Endothelial cell of umbilical vein (primary cell): ENCODE results near the gene CAPG. TPM values are rescaled to one million over a fixed set of nuclear protein-coding genes. Genes with fewer than 3 reads are reported as not detected.

Source experiments
- BruUV-seq: library from RNA; stranded (reverse); fragments of 400-500 nt; replicated peaks from 2 replicates; lab custom pipeline; 2021; lab: Mats Ljungman, UMichigan
- CTCF ChIA-PET: fragments of 300-600, 350-600 bp; sonication (Branson Sonifier 250); formaldehyde crosslinking; loops from one replicate; lab custom pipeline; 2021; ENCODE audit warnings: antibody characterized with exemption, inconsistent platforms; lab: Charles Lee
- POLR2A ChIA-PET: fragments of 300-600, 350-600 bp; sonication (Branson Sonifier 250); formaldehyde crosslinking; loops from one replicate; lab custom pipeline; 2021; ENCODE audit warnings: antibody characterized with exemption, inconsistent platforms; lab: Charles Lee
- DNase-seq: peaks from one replicate; pipeline ENCODE4 v3.0.0-alpha.2; 2011; ENCODE audit warnings: low read depth, low spot score
- FAIRE-seq: peaks from 2 replicates; lab custom pipeline; 2011; peaks lifted over from hg19 to GRCh38; lab: Jason Lieb, UNC
- H2AFZ ChIP-seq: 2 replicates; pipeline ENCODE4 v1.6.0; 2012; ENCODE audit warnings: low read depth, low read length, control low read depth, inconsistent platforms
- H3K27ac ChIP-seq: 2 replicates; pipeline ENCODE4 v1.5.1; 2011; ENCODE audit warnings: low read depth, mild to moderate bottlenecking, control low read depth, low read length, moderate library complexity; ENCODE audit not compliant: insufficient read depth
- H3K27me3 ChIP-seq, 2 experiments: 2 replicates each; pipeline versions ENCODE4 v1.6.0 to v1.6.1; 2011; ENCODE audit warnings: low read length in 2 of 2, mixed read lengths in 1 of 2; ENCODE audit not compliant: control insufficient read depth in 2 of 2, insufficient read depth in 2 of 2
- H3K36me3 ChIP-seq, 2 experiments: 2 replicates in 1 of 2; 3 replicates in 1 of 2; pipeline ENCODE4 v1.5.1; 2011; ENCODE audit warnings: low read length in 2 of 2, mild to moderate bottlenecking in 1 of 2, moderate library complexity in 1 of 2; ENCODE audit not compliant: control insufficient read depth in 2 of 2, insufficient read depth in 2 of 2; ENCODE audit errors: extremely low read depth in 1 of 2
- H3K4me1 ChIP-seq: 3 replicates; pipeline ENCODE4 v1.5.1; 2011; ENCODE audit warnings: mild to moderate bottlenecking, low read length; ENCODE audit not compliant: control insufficient read depth, insufficient read depth; ENCODE audit errors: extremely low read depth
- H3K4me2 ChIP-seq: 2 replicates; pipeline ENCODE4 v1.6.1; 2011; ENCODE audit warnings: low read length, control low read depth, mixed read lengths; ENCODE audit not compliant: insufficient read depth
- H3K4me3 ChIP-seq, 3 experiments: fragments of 200-600 bp in 1 of 3; sonication (generic), shearing (Covaris generic) in 1 of 3; replicated peaks in 1 of 3; 2 replicates each; pipeline ENCODE4 v1.5.1; 2011 to 2016; ENCODE audit warnings: control low read depth in 3 of 3, low read length in 3 of 3, mild to moderate bottlenecking in 2 of 3, inconsistent platforms in 1 of 3, low read depth in 1 of 3, moderate library complexity in 1 of 3; ENCODE audit not compliant: insufficient read depth in 1 of 3
- H3K79me2 ChIP-seq: 2 replicates; pipeline ENCODE4 v1.6.0; 2012; ENCODE audit warnings: low read length, inconsistent platforms; ENCODE audit not compliant: control insufficient read depth, insufficient read depth
- H3K9ac ChIP-seq: replicated peaks from 2 replicates; pipeline ENCODE3; 2011; ENCODE audit warnings: low read length, control low read depth; ENCODE audit not compliant: insufficient read depth; ENCODE audit errors: extremely low read depth
- H3K9me1 ChIP-seq: replicated peaks from 3 replicates; pipeline ENCODE4 v1.6.0; 2011; ENCODE audit warnings: mild to moderate bottlenecking, low read length; ENCODE audit not compliant: control insufficient read depth, insufficient read depth; ENCODE audit errors: extremely low read depth
- H3K9me3 ChIP-seq: replicated peaks from 2 replicates; pipeline ENCODE4 v1.5.1; 2012; ENCODE audit warnings: low read length, inconsistent platforms; ENCODE audit not compliant: control insufficient read depth, insufficient read depth
- H4K20me1 ChIP-seq: replicated peaks from 2 replicates; pipeline ENCODE3; 2011; ENCODE audit warnings: mild to moderate bottlenecking, low read length; ENCODE audit not compliant: control insufficient read depth, insufficient read depth; ENCODE audit errors: extremely low read depth
- CTCF ChIP-seq, 2 donors: IDR thresholded peaks; 1 replicate in 1 of 2; 2 replicates in 1 of 2; pipeline ENCODE4 v1.5.1; 2011; ENCODE audit warnings: low read length in 2 of 2, mild to moderate bottlenecking in 2 of 2, moderate library complexity in 2 of 2, control low read depth in 1 of 2, inconsistent platforms in 1 of 2, low read depth in 1 of 2; ENCODE audit not compliant: insufficient read depth in 1 of 2; ENCODE audit errors: extremely low read depth in 1 of 2
- EZH2 ChIP-seq: IDR thresholded peaks from 2 replicates; pipeline ENCODE4 v1.6.1; 2012; ENCODE audit warnings: borderline replicate concordance, low read depth, mild to moderate bottlenecking, moderate library complexity, low read length, inconsistent platforms; ENCODE audit not compliant: severe bottlenecking
- FOS ChIP-seq: IDR thresholded peaks from 2 replicates; pipeline ENCODE4 v1.6.1; 2011; ENCODE audit warnings: mild to moderate bottlenecking, low read length, moderate library complexity, borderline replicate concordance; ENCODE audit not compliant: insufficient read depth
- GATA2 ChIP-seq: IDR thresholded peaks from 2 replicates; pipeline ENCODE4 v1.7.0; 2011; ENCODE audit warnings: low read depth, mild to moderate bottlenecking, moderate library complexity, mixed read lengths, low read length; ENCODE audit not compliant: insufficient read length, insufficient read depth
- JUN ChIP-seq: IDR thresholded peaks from 2 replicates; pipeline ENCODE4 v1.6.1; 2011; ENCODE audit warnings: borderline replicate concordance, low read depth; ENCODE audit not compliant: insufficient read length, insufficient read depth
- MAX ChIP-seq: IDR thresholded peaks from 2 replicates; pipeline ENCODE4 v1.6.1; 2011; ENCODE audit not compliant: insufficient read depth, insufficient read length
- MYC ChIP-seq: IDR thresholded peaks from one replicate; pipeline ENCODE4 v1.6.1; 2011; ENCODE audit warnings: mild to moderate bottlenecking, low read depth, low read length
- POLR2A ChIP-seq: IDR thresholded peaks from 2 replicates; pipeline ENCODE4 v1.6.1; 2012; ENCODE audit warnings: low read depth, mild to moderate bottlenecking, control low read depth, low read length
- POLR2AphosphoS5 ChIP-seq: IDR thresholded peaks from 2 replicates; pipeline ENCODE4 v1.6.1; 2012; ENCODE audit warnings: low read depth, mild to moderate bottlenecking, control low read depth, low read length, moderate library complexity; ENCODE audit not compliant: insufficient read depth
- dilution Hi-C: fragments of 300-500 bp; cut with MboI; formaldehyde crosslinking; loops from one replicate; pipeline ENCODE4 v1.15.0; 2019; ENCODE audit warnings: low sequenced_read_pairs; ENCODE audit not compliant: extremely low pct_ligation_motif_present
- intact Hi-C: fragments of 100-400 bp; cut with micrococcal nuclease; formaldehyde crosslinking; loops from one replicate; pipeline ENCODE4 v1.10.0; 2022
- polyA plus RNA-seq, 4 experiments: library from polyadenylated mRNA; depleted of rRNA in 3 of 4; stranded (reverse) in 3 of 4; unstranded in 1 of 4; fragments of >200 nt; gene quantifications; 2 replicates each; pipeline versions ENCODE4 v1.2.1 to v1.2.3, GENCODE V29; 2011 to 2012; ENCODE audit warnings: missing spikeins in 1 of 4
- total RNA-seq: library from RNA; stranded (reverse); gene quantifications from 2 replicates; pipeline ENCODE4 v1.2.3, GENCODE V29; 2021

The CAPG gene
- total and polyA plus RNA-seq, 2 donors (not counting 3 experiments of a cell fraction or from before 2014, with no cell fraction given): 107 to 115 TPM

- no peak overlapping the region for H2AFZ ChIP-seq
- intact Hi-C loops (no loop called here), dilution Hi-C loops (no loop called here)
- ChIA-PET POLR2A (no interaction called here), CTCF (interaction anchor here (0.9 to 4.6 kb wide), 3 partner anchors 109 to 124 kb away, joined by 3 to 19 read pairs (median 15); partner anchors contain the start of gene MAT2A)
- DNase-seq: no peak
- BruUV-seq: no TSS peak
- H3K9me3 ChIP-seq: no peaks in the 10 kb centered on the region
- no peak overlapping the region for H3K9ac ChIP-seq
- no peak overlapping the region for H3K27ac ChIP-seq
- no peaks in the 10 kb centered on the region for H3K9me1 ChIP-seq
- H3K4me2 ChIP-seq: no peak overlapping the region
- no peaks in the 10 kb centered on the region for H3K79me2 ChIP-seq
- no peaks in the 10 kb centered on the region for H3K27me3 ChIP-seq
- H4K20me1 ChIP-seq: no peaks in the 10 kb centered on the region
- no peaks in the 10 kb centered on the region for H3K4me1 ChIP-seq
- no peak overlapping the region for H3K4me3 ChIP-seq
- no peak for TF ChIP-seq POLR2AphosphoS5
- TF ChIP-seq JUN: no peak
- no peak for TF ChIP-seq GATA2
- no peak for TF ChIP-seq MAX
- no peak for TF ChIP-seq FOS
- no peak for TF ChIP-seq POLR2A
- TF ChIP-seq CTCF (IDR thresholded peaks at IDR 0.05; ENCODE audit: extremely low read depth in 1 of 2, insufficient read depth in 1 of 2, low read depth in 1 of 2, low read length in 2 of 2): no peak
- TF ChIP-seq EZH2: no peak
- no peak for TF ChIP-seq MYC
- no peaks in the 10 kb centered on the region for H3K36me3 ChIP-seq
- no peak for FAIRE-seq
Measured at GRCh38 chr2:85429213-85429923, 19.2 kb upstream of the CAPG start.
